HCT116 (cell line): ENCODE measurements around the gene PRDX1. TPM values are rescaled to one million over a fixed set of nuclear protein-coding genes. Genes with fewer than 3 reads are reported as not detected.

Experiments
- ATAC-seq: fragments of 200-7000 bp; cut with Tn5 transposase; 2 replicates; pipeline ENCODE4 v1.9.1; 2020; ENCODE audit warnings: mild to moderate bottlenecking, moderate library complexity
- BruUV-seq: library from RNA; stranded (reverse); fragments of 400-500 nt; replicated peaks from 2 replicates; lab custom pipeline; 2021; lab: Mats Ljungman, UMichigan
- CTCF ChIA-PET: fragments of 300-600 bp; sonication (Branson Sonifier 250); formaldehyde crosslinking; loops from one replicate; lab custom pipeline; 2021; ENCODE audit warnings: antibody characterized with exemption; lab: Charles Lee
- POLR2A ChIA-PET: fragments of 300-600, 350-600 bp; sonication (Branson Sonifier 250); formaldehyde crosslinking; loops from one replicate; lab custom pipeline; 2021; ENCODE audit warnings: antibody characterized with exemption; lab: Charles Lee
- RAD21 ChIA-PET, 2 experiments: fragments of 300-600 bp; sonication (Branson Sonifier 250); formaldehyde crosslinking; loops; one replicate each; lab custom pipeline; 2023; ENCODE audit warnings: low total read pairs in 2 of 2; ENCODE audit not compliant: uncharacterized antibody in 2 of 2, unreplicated experiment in 2 of 2, low non-redundant PET in 1 of 2; lab: Charles Lee
- DNase-seq: peaks from one replicate; pipeline ENCODE4 v3.0.0-alpha.2; 2010; ENCODE audit warnings: low read depth, low spot score
- H2AFZ ChIP-seq: fragments of 200-600 bp; shearing (Covaris generic), sonication (generic); 2 replicates; pipeline ENCODE4 v1.6.1; 2017; ENCODE audit warnings: low read depth, mixed run types, mixed read lengths, antibody characterized with exemption, low read length; ENCODE audit not compliant: poor library complexity, severe bottlenecking
- H3K27ac ChIP-seq: 2 replicates; pipeline ENCODE4 v1.5.1; 2012; ENCODE audit warnings: low read depth, low read length
- H3K27me3 ChIP-seq: fragments of 200-600 bp; sonication (generic); 2 replicates; pipeline ENCODE4 v1.6.1; 2016; ENCODE audit warnings: mixed run types, low read length, mixed read lengths; ENCODE audit not compliant: insufficient read depth
- H3K36me3 ChIP-seq, 2 experiments: fragments of 200-500 bp in 1 of 2; fragments of 200-600 bp in 1 of 2; sonication (Bioruptor generic) in 1 of 2; sonication (generic) in 1 of 2; 2 replicates each; pipeline versions ENCODE4 v1.5.1 to v1.6.1; 2014 to 2016; ENCODE audit warnings: low read length in 2 of 2, inconsistent platforms in 1 of 2, mixed read lengths in 1 of 2, mixed run types in 1 of 2; ENCODE audit not compliant: insufficient read depth in 2 of 2, control insufficient read depth in 1 of 2
- H3K4me1 ChIP-seq, 2 experiments: fragments of 200-600 bp in 1 of 2; sonication (generic) in 1 of 2; 2 replicates each; pipeline versions ENCODE4 v1.5.1 to v1.6.1; 2012 to 2017; ENCODE audit warnings: low read length in 2 of 2, inconsistent platforms in 1 of 2, mild to moderate bottlenecking in 1 of 2, mixed read lengths in 1 of 2, mixed run types in 1 of 2, moderate library complexity in 1 of 2; ENCODE audit not compliant: insufficient read depth in 2 of 2, control insufficient read depth in 1 of 2
- H3K4me2 ChIP-seq: fragments of 200-600 bp; sonication (generic); 2 replicates; pipeline ENCODE4 v1.6.1; 2017; ENCODE audit warnings: mixed run types, low read length, mixed read lengths
- H3K4me3 ChIP-seq, 2 experiments: fragments of 200-600 bp in 1 of 2; sonication (generic) in 1 of 2; replicated peaks in 1 of 2; 2 replicates each; pipeline ENCODE4 v1.5.1; 2011 to 2016; ENCODE audit warnings: low read length in 2 of 2, control low read depth in 1 of 2, low read depth in 1 of 2, mild to moderate bottlenecking in 1 of 2, mixed read lengths in 1 of 2, mixed run types in 1 of 2
- H3K79me2 ChIP-seq: fragments of 200-600 bp; sonication (generic); 2 replicates; pipeline ENCODE4 v1.6.1; 2017; ENCODE audit warnings: mild to moderate bottlenecking, mixed run types, low read length, moderate library complexity, mixed read lengths; ENCODE audit not compliant: insufficient read depth
- H3K9ac ChIP-seq: fragments of 200-600 bp; sonication (generic); 2 replicates; pipeline ENCODE4 v1.6.1; 2016; ENCODE audit warnings: low read length, mixed read lengths
- H3K9me2 ChIP-seq: fragments of 200-600 bp; sonication (generic), shearing (Covaris generic); 2 replicates; pipeline ENCODE4 v1.6.1; 2017; ENCODE audit warnings: mixed run types, mild to moderate bottlenecking, moderate library complexity; ENCODE audit not compliant: insufficient read depth
- H3K9me3 ChIP-seq, 2 experiments: fragments of 200-500 bp in 1 of 2; fragments of 200-600 bp in 1 of 2; sonication (Bioruptor generic) in 1 of 2; sonication (generic) in 1 of 2; 2 replicates each; pipeline ENCODE4 v1.6.1; 2014 to 2017; ENCODE audit warnings: low read length in 2 of 2, mixed read lengths in 2 of 2, inconsistent platforms in 1 of 2, low read depth in 1 of 2, mild to moderate bottlenecking in 1 of 2, mixed run types in 1 of 2, moderate library complexity in 1 of 2; ENCODE audit not compliant: control insufficient read depth in 1 of 2, insufficient read depth in 1 of 2
- H4K20me1 ChIP-seq: fragments of 200-600 bp; sonication (generic), shearing (Covaris generic); 2 replicates; pipeline ENCODE4 v1.6.1; 2017; ENCODE audit warnings: mixed run types, mild to moderate bottlenecking, moderate library complexity; ENCODE audit not compliant: insufficient read depth
- CEBPB ChIP-seq: IDR thresholded peaks from 2 replicates; pipeline ENCODE4 v1.6.1; 2012; ENCODE audit warnings: low read depth
- EGR1 ChIP-seq: IDR thresholded peaks from 2 replicates; pipeline ENCODE4 v1.6.1; 2012; ENCODE audit warnings: low read depth
- FOSL1 ChIP-seq: IDR thresholded peaks from 2 replicates; pipeline ENCODE4 v1.6.1; 2012; ENCODE audit warnings: low read depth
- JUND ChIP-seq: IDR thresholded peaks from 2 replicates; pipeline ENCODE4 v1.6.1; 2012
- POLR2A ChIP-seq: IDR thresholded peaks from 2 replicates; pipeline ENCODE4 v1.7.0; 2011; ENCODE audit warnings: borderline replicate concordance; ENCODE audit not compliant: insufficient read depth, insufficient read length; ENCODE audit errors: extremely low read depth
- POLR2AphosphoS5 ChIP-seq: IDR thresholded peaks from 2 replicates; pipeline ENCODE4 v1.6.1; 2011; ENCODE audit warnings: mild to moderate bottlenecking, low read depth, low read length, moderate library complexity
- RAD21 ChIP-seq: IDR thresholded peaks from 2 replicates; pipeline ENCODE4 v1.6.1; 2012; ENCODE audit warnings: low read depth, mild to moderate bottlenecking
- SP1 ChIP-seq: IDR thresholded peaks from 2 replicates; pipeline ENCODE4 v1.6.1; 2012; ENCODE audit warnings: low read depth
- SRF ChIP-seq: IDR thresholded peaks from 2 replicates; pipeline ENCODE4 v1.6.1; 2012; ENCODE audit warnings: low read depth
- TCF7L2 ChIP-seq: IDR thresholded peaks from 2 replicates; pipeline ENCODE4 v1.7.0; 2011; ENCODE audit warnings: borderline replicate concordance, inconsistent platforms; ENCODE audit not compliant: insufficient read depth, insufficient read length; ENCODE audit errors: extremely low read depth
- YY1 ChIP-seq: IDR thresholded peaks from 2 replicates; pipeline ENCODE4 v1.6.1; 2011; ENCODE audit warnings: low read length, low read depth, moderate library complexity, mild to moderate bottlenecking; ENCODE audit not compliant: insufficient replicate concordance; ENCODE audit errors: extremely low read depth
- ZBTB33 ChIP-seq: IDR thresholded peaks from 2 replicates; pipeline ENCODE4 v1.6.1; 2011; ENCODE audit warnings: mild to moderate bottlenecking, low read length, moderate library complexity; ENCODE audit not compliant: insufficient replicate concordance; ENCODE audit errors: extremely low read depth
- ZFX ChIP-seq: fragments of 450-650 bp; IDR thresholded peaks from 2 replicates; pipeline ENCODE4 v1.6.1; 2017
- intact Hi-C: fragments of 100-400 bp; cut with micrococcal nuclease; formaldehyde crosslinking; loops from 2 replicates; pipeline ENCODE4 v1.10.0; 2022
- total RNA-seq: library from RNA; stranded (reverse); gene quantifications from one replicate; pipeline ENCODE4 v1.2.1, GENCODE V29; 2021; ENCODE audit not compliant: unreplicated experiment
- TF ChIP-seq, protein P1 (sequence below): IDR thresholded peaks from 2 replicates; pipeline ENCODE4 v1.6.1; 2012; ENCODE audit warnings: low read depth

The PRDX1 gene
- total RNA-seq, 1 experiment from 2014 or later = 1,171 TPM

DNA sequence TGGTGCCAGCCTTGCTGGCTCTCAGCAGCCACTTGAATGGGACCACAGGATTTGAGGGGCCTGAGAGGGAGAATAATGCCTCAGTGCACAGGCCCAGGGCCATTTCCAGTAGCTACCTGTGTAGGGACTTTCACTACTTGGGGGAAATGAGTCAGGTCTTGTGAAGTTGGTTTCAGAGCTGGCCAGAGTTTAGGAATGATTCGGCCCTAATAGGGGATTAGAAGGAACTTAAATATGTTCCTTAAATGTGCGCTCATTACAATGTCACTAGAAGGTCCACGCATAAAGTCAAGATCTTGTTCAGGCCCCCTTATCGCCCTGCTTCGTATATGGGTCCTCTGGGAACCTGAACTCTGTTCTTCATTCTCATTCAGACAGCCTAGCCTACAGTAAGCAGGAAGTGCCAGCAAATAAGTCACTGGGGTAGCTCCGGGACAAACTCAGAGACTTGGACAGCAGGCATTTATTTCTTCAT, 23.4 kb upstream of the PRDX1 start:
- no peak overlapping the region for H3K4me2 ChIP-seq
- CTCF ChIA-PET = no interaction called here

More for the DNA sequence above, 23.4 kb upstream of the PRDX1 start:
- DNase-seq (no peak), ATAC-seq (no peak)
- Histone ChIP-seq H3K36me3 (no peaks in the 10 kb centered on the region), H2AFZ (no peak overlapping the region), H3K4me3 (no peak overlapping the region), H3K9me3 (no peaks in the 10 kb centered on the region), H3K4me1 (peaks cover 2 to 3% of the 10 kb centered on the region in 2 experiments; a peak in 3 of 4 replicates), H3K9me2 (peaks cover 2% of the 10 kb centered on the region; the same call in 1 of the 2 replicates), H3K27ac (no peak overlapping the region), H3K27me3 (no peaks in the 10 kb centered on the region), H3K9ac (no peak overlapping the region), H3K79me2 (no peaks in the 10 kb centered on the region), H4K20me1 (no peaks in the 10 kb centered on the region)
- TF ChIP-seq ZBTB33 (no peak), RAD21 (no peak), ZFX (no peak), POLR2AphosphoS5 (no peak), CEBPB (no peak), FOSL1 (no peak), JUND (no peak), YY1 (no peak), SP1 (no peak), SRF (no peak), TCF7L2 (no peak), EGR1 (no peak), POLR2A (no peak)
- TF ChIP-seq, protein P1, sequence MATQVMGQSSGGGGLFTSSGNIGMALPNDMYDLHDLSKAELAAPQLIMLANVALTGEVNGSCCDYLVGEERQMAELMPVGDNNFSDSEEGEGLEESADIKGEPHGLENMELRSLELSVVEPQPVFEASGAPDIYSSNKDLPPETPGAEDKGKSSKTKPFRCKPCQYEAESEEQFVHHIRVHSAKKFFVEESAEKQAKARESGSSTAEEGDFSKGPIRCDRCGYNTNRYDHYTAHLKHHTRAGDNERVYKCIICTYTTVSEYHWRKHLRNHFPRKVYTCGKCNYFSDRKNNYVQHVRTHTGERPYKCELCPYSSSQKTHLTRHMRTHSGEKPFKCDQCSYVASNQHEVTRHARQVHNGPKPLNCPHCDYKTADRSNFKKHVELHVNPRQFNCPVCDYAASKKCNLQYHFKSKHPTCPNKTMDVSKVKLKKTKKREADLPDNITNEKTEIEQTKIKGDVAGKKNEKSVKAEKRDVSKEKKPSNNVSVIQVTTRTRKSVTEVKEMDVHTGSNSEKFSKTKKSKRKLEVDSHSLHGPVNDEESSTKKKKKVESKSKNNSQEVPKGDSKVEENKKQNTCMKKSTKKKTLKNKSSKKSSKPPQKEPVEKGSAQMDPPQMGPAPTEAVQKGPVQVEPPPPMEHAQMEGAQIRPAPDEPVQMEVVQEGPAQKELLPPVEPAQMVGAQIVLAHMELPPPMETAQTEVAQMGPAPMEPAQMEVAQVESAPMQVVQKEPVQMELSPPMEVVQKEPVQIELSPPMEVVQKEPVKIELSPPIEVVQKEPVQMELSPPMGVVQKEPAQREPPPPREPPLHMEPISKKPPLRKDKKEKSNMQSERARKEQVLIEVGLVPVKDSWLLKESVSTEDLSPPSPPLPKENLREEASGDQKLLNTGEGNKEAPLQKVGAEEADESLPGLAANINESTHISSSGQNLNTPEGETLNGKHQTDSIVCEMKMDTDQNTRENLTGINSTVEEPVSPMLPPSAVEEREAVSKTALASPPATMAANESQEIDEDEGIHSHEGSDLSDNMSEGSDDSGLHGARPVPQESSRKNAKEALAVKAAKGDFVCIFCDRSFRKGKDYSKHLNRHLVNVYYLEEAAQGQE = no peak
- RAD21 ChIA-PET = no interaction called here
- intact Hi-C loops = no loop called here
- no TSS peak for BruUV-seq
- POLR2A ChIA-PET = interaction anchor here (1.8 kb wide), 1 partner anchor 23 kb away, joined by 11 read pairs; the partner anchor contains the start of gene PRDX1
